ENCODE results near the gene POU2AF3.

GRCh38 chr11:111325259-111325658 is 26.9 kb downstream of the POU2AF3 start:
- TF ChIP-seq POLR2A (IDR thresholded peaks at IDR 0.05) (no peak), EP300 (IDR thresholded peaks at IDR 0.05; ENCODE audit: low read depth) (no peak), CTCF (IDR thresholded peaks at IDR 0.05) (no peak)
